ENCODE results near the gene LEKR1. TPM values are rescaled to one million over a fixed set of nuclear protein-coding genes. Genes with fewer than 3 reads are reported as not detected.

Gene LEKR1
- total and polyA plus RNA-seq, 9 of the 15 experiments (the other 6 are each of a cell fraction or from before 2014, with no cell fraction given), result 0.76 to 1.8 (median 1.2) TPM

DNA sequence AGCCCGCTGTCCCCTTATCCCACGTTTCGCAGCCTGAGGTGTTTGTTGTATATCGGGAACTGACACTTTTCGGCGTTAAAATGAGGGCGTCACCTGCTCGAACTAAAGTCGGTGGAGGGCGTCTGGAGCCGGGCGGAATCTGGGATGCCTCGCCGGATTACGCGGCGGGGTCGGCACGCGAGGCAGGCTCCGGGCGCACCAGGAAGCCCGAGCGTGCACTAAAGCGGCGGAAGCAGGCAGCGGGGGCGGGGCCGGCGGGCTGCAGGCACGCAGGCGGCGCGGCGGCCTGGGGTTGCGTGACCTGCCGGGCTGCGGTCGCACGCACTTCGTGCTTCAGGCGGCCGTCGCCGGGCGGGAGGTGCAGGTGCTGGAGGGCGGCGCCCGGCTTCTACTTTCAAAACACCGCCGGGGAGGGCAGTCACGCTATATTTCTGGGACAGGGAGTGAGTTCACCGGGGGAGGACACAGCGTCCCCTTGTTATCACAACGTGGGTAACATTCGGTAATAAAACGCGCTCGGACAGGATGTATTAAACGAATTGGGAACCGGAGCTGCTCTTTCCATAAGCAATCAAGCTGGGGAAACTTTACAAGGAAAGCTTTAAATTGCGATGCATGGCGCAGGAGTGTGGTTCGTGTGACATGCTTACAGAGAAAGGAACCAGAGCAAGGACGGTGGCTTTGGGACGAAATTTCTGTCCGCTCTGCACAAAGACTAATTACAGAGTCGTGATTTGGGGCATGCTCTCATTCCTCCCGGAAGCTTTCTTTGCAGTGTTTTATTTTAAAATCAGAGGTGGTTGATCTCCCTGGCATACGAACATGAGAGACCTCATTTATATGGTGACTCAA, 9.1 kb upstream of the LEKR1 start (continued):
- TF ChIP-seq, protein P1, sequence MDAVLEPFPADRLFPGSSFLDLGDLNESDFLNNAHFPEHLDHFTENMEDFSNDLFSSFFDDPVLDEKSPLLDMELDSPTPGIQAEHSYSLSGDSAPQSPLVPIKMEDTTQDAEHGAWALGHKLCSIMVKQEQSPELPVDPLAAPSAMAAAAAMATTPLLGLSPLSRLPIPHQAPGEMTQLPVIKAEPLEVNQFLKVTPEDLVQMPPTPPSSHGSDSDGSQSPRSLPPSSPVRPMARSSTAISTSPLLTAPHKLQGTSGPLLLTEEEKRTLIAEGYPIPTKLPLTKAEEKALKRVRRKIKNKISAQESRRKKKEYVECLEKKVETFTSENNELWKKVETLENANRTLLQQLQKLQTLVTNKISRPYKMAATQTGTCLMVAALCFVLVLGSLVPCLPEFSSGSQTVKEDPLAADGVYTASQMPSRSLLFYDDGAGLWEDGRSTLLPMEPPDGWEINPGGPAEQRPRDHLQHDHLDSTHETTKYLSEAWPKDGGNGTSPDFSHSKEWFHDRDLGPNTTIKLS (IDR thresholded peaks at IDR 0.05; ENCODE audit: borderline replicate concordance, low read depth), result peak; percentile 30; the same call in 1 of the 2 replicates
- TF ChIP-seq BCL6 (CRISPR knock-in tag; IDR thresholded peaks at IDR 0.05), result no peak
- TF ChIP-seq BDP1 (IDR thresholded peaks at IDR 0.05; ENCODE audit: insufficient read depth, insufficient read length), result no peak
- TF ChIP-seq, protein P2, sequence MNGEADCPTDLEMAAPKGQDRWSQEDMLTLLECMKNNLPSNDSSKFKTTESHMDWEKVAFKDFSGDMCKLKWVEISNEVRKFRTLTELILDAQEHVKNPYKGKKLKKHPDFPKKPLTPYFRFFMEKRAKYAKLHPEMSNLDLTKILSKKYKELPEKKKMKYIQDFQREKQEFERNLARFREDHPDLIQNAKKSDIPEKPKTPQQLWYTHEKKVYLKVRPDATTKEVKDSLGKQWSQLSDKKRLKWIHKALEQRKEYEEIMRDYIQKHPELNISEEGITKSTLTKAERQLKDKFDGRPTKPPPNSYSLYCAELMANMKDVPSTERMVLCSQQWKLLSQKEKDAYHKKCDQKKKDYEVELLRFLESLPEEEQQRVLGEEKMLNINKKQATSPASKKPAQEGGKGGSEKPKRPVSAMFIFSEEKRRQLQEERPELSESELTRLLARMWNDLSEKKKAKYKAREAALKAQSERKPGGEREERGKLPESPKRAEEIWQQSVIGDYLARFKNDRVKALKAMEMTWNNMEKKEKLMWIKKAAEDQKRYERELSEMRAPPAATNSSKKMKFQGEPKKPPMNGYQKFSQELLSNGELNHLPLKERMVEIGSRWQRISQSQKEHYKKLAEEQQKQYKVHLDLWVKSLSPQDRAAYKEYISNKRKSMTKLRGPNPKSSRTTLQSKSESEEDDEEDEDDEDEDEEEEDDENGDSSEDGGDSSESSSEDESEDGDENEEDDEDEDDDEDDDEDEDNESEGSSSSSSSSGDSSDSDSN (IDR thresholded peaks at IDR 0.05; ENCODE audit: borderline replicate concordance in 1 of 2, low read depth in 2 of 2, low read length in 2 of 2), result 0 out of 4 replicates have a peak, but pooled peaks of 1 of the 2 experiments have one; percentile 33
- no peak for TF ChIP-seq NR2C2 (CRISPR knock-in tag; IDR thresholded peaks at IDR 0.05)
- peak; percentile 60 for TF ChIP-seq NR2C2 (tag; IDR thresholded peaks at IDR 0.05)
- TF ChIP-seq NFIC (IDR thresholded peaks at IDR 0.05), result no peak
- 0 out of 4 replicates have a peak, but pooled peaks have one; percentile 16 to 30 for TF ChIP-seq TRIM24 (IDR thresholded peaks at IDR 0.05)
- TF ChIP-seq ZNF830 (CRISPR knock-in tag; IDR thresholded peaks at IDR 0.05), result no peak
- TF ChIP-seq ZNF311 (CRISPR knock-in tag; IDR thresholded peaks at IDR 0.05), result no peak
- no peak for TF ChIP-seq ZNF699 (CRISPR knock-in tag; IDR thresholded peaks at IDR 0.05; ENCODE audit: insufficient replicate concordance)
- no peak for TF ChIP-seq SRSF7 (optimal IDR thresholded peaks at IDR 0.05; ENCODE audit: low read depth, low read length)
- TF ChIP-seq ZNF77 (CRISPR knock-in tag; IDR thresholded peaks at IDR 0.05), result no peak
- TF ChIP-seq PHB2 (IDR thresholded peaks at IDR 0.05; ENCODE audit: low read depth), result no peak
- TF ChIP-seq, protein P3, sequence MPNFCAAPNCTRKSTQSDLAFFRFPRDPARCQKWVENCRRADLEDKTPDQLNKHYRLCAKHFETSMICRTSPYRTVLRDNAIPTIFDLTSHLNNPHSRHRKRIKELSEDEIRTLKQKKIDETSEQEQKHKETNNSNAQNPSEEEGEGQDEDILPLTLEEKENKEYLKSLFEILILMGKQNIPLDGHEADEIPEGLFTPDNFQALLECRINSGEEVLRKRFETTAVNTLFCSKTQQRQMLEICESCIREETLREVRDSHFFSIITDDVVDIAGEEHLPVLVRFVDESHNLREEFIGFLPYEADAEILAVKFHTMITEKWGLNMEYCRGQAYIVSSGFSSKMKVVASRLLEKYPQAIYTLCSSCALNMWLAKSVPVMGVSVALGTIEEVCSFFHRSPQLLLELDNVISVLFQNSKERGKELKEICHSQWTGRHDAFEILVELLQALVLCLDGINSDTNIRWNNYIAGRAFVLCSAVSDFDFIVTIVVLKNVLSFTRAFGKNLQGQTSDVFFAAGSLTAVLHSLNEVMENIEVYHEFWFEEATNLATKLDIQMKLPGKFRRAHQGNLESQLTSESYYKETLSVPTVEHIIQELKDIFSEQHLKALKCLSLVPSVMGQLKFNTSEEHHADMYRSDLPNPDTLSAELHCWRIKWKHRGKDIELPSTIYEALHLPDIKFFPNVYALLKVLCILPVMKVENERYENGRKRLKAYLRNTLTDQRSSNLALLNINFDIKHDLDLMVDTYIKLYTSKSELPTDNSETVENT (CRISPR knock-in tag; IDR thresholded peaks at IDR 0.05), result no peak
- TF ChIP-seq, protein P4, sequence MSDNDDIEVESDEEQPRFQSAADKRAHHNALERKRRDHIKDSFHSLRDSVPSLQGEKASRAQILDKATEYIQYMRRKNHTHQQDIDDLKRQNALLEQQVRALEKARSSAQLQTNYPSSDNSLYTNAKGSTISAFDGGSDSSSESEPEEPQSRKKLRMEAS (CRISPR knock-in tag; IDR thresholded peaks at IDR 0.05), result peak; percentile 38; the same call in 1 of the 2 replicates
- TF ChIP-seq RBFOX2 (IDR thresholded peaks at IDR 0.05; ENCODE audit: low read depth, low read length), result peak; percentile 81
- TF ChIP-seq, protein P5, sequence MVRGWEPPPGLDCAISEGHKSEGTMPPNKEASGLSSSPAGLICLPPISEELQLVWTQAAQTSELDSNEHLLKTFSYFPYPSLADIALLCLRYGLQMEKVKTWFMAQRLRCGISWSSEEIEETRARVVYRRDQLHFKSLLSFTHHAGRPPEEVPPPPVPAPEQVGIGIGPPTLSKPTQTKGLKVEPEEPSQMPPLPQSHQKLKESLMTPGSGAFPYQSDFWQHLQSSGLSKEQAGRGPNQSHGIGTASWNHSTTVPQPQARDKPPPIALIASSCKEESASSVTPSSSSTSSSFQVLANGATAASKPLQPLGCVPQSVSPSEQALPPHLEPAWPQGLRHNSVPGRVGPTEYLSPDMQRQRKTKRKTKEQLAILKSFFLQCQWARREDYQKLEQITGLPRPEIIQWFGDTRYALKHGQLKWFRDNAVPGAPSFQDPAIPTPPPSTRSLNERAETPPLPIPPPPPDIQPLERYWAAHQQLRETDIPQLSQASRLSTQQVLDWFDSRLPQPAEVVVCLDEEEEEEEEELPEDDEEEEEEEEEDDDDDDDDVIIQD (CRISPR knock-in tag; IDR thresholded peaks at IDR 0.05), result no peak
- peak; percentile 37; the same call in 1 of the 2 replicates for TF ChIP-seq SOX6 (IDR thresholded peaks at IDR 0.05)

Measured in K562 (cell line).